Keratinocyte (primary cell): ENCODE results near the gene MLXIP. TPM values are rescaled to one million over a fixed set of nuclear protein-coding genes. Genes with fewer than 3 reads are reported as not detected.

Experiments used
- DNase-seq: peaks from one replicate; pipeline ENCODE4 v3.0.0-alpha.2; 2011; ENCODE audit warnings: low read depth, missing footprints, low spot score
- FAIRE-seq: peaks from 2 replicates; lab custom pipeline; 2011; peaks lifted over from hg19 to GRCh38; lab: Jason Lieb, UNC
- H2AFZ ChIP-seq: 2 replicates; pipeline ENCODE4 v1.6.0; 2012; ENCODE audit warnings: low read length, control low read depth, inconsistent platforms; ENCODE audit not compliant: control insufficient read depth
- H3K27ac ChIP-seq: 2 replicates; pipeline ENCODE4 v1.5.1; 2011; ENCODE audit warnings: low read length; ENCODE audit not compliant: control insufficient read depth, insufficient read depth
- H3K27me3 ChIP-seq: 3 replicates; pipeline ENCODE4 v1.6.0; 2011; ENCODE audit warnings: low read length; ENCODE audit not compliant: control insufficient read depth, insufficient read depth; ENCODE audit errors: extremely low read depth
- H3K36me3 ChIP-seq, 2 experiments: 2 replicates in 1 of 2; 3 replicates in 1 of 2; pipeline ENCODE4 v1.5.1; 2011; ENCODE audit warnings: low read length in 2 of 2, mild to moderate bottlenecking in 1 of 2; ENCODE audit not compliant: control insufficient read depth in 2 of 2, insufficient read depth in 2 of 2; ENCODE audit errors: extremely low read depth in 1 of 2
- H3K4me1 ChIP-seq: 3 replicates; pipeline ENCODE4 v1.5.1; 2011; ENCODE audit warnings: low read length; ENCODE audit not compliant: control insufficient read depth, insufficient read depth; ENCODE audit errors: extremely low read depth
- H3K4me2 ChIP-seq: 3 replicates; pipeline ENCODE4 v1.6.0; 2011; ENCODE audit warnings: low read depth, low read length; ENCODE audit not compliant: control insufficient read depth, insufficient read depth; ENCODE audit errors: extremely low read depth
- H3K4me3 ChIP-seq, 3 experiments: fragments of 200-600 bp in 1 of 3; sonication (generic) in 1 of 3; 2 replicates in 2 of 3; 3 replicates in 1 of 3; pipeline ENCODE4 v1.5.1; 2011 to 2016; ENCODE audit warnings: low read length in 3 of 3, mild to moderate bottlenecking in 3 of 3, control low read depth in 2 of 3, inconsistent platforms in 1 of 3, low read depth in 1 of 3, mixed read lengths in 1 of 3, mixed run types in 1 of 3, moderate library complexity in 1 of 3; ENCODE audit not compliant: control insufficient read depth in 2 of 3, insufficient read depth in 2 of 3; ENCODE audit errors: extremely low read depth in 1 of 3
- H3K79me2 ChIP-seq: 2 replicates; pipeline ENCODE4 v1.6.0; 2012; ENCODE audit warnings: low read length; ENCODE audit not compliant: control insufficient read depth, insufficient read depth
- H3K9ac ChIP-seq: 3 replicates; pipeline ENCODE4 v1.6.0; 2011; ENCODE audit warnings: low read length; ENCODE audit not compliant: control insufficient read depth, insufficient read depth; ENCODE audit errors: extremely low read depth
- H3K9me1 ChIP-seq: 3 replicates; pipeline ENCODE4 v1.6.0; 2011; ENCODE audit warnings: low read length; ENCODE audit not compliant: control insufficient read depth, insufficient read depth; ENCODE audit errors: extremely low read depth
- H3K9me3 ChIP-seq: 2 replicates; pipeline ENCODE4 v1.5.1; 2012; ENCODE audit warnings: low read depth, low read length; ENCODE audit not compliant: control insufficient read depth
- H4K20me1 ChIP-seq: 3 replicates; pipeline ENCODE4 v1.6.0; 2011; ENCODE audit warnings: low read length; ENCODE audit not compliant: control insufficient read depth, insufficient read depth; ENCODE audit errors: extremely low read depth
- EZH2 ChIP-seq: IDR thresholded peaks from one replicate; pipeline ENCODE4 v1.6.1; 2012; ENCODE audit warnings: inconsistent platforms, mild to moderate bottlenecking, low read length, moderate library complexity
- dilution Hi-C: fragments of 300-500 bp; cut with MboI; formaldehyde crosslinking; loops from one replicate; pipeline ENCODE4 v1.7.0; 2020; ENCODE audit warnings: low sequenced_read_pairs; ENCODE audit not compliant: extremely low pct_ligation_motif_present
- polyA plus RNA-seq, 5 experiments: library from polyadenylated mRNA; depleted of rRNA in 3 of 5; stranded (reverse) in 3 of 5; stranded (forward) in 1 of 5; unstranded in 1 of 5; fragments of >200 nt; gene quantifications; 1 replicate in 1 of 5; 2 replicates in 3 of 5; 3 replicates in 1 of 5; pipeline versions ENCODE4 v1.2.1 to v1.2.3, GENCODE V29; 2011 to 2012; ENCODE audit warnings: missing spikeins in 2 of 5, low read depth in 1 of 5, low replicate concordance in 1 of 5
- TF ChIP-seq, protein P1 (sequence below), 3 experiments: IDR thresholded peaks in 1 of 3; conservative IDR thresholded peaks in 1 of 3; optimal IDR thresholded peaks in 1 of 3; 2 replicates in 2 of 3; 3 replicates in 1 of 3; pipeline versions ENCODE3 to v1.5.1; 2011; ENCODE audit warnings: low read length in 3 of 3, mild to moderate bottlenecking in 3 of 3, moderate library complexity in 2 of 3, control low read depth in 1 of 3, inconsistent platforms in 1 of 3; ENCODE audit not compliant: insufficient read depth in 2 of 3; ENCODE audit errors: extremely low read depth in 1 of 3

Gene MLXIP
- polyA plus RNA-seq, 1 donor (not counting 4 experiments of a cell fraction or from before 2014, with no cell fraction given), result 5.5 TPM

DNA sequence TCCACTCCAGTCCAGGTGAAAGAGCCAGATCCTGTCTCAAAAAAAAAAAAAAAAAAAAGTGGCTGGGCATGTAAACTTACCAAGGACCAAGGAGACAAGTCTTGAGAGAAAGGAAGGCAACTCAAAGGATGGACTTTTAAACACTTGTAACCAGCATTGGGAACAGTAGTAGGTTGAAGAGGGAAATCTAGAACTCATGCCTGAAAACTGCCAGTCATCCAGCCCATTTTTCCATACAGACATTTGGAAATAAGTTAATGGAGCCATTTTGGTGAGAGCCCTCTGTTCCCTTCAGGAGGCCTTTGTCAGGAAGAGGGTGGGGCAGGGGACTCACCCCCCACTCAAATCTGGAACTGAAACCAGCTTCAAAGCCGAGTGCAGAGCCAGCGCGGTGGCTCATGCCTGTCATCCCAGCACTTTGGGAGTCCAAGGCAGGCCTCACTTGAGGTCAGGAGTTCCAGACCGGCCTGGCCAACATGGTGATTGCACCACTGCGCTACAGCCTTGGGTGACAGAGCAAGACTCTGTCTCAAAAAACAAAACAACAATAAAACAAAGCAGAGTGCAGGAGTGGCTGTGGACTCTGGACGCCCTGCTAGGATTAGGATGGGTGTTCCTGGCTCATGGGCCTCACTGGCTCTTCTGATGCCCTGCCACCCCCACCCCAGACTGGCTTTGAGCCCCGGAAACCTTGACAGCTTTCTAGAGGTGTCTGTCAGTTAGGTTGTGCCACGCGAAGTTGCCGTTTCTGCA lies 1.6 kb upstream of the MLXIP start:
- no peak overlapping the region for H3K27ac ChIP-seq
- dilution Hi-C loops, result no loop called here

DNA sequence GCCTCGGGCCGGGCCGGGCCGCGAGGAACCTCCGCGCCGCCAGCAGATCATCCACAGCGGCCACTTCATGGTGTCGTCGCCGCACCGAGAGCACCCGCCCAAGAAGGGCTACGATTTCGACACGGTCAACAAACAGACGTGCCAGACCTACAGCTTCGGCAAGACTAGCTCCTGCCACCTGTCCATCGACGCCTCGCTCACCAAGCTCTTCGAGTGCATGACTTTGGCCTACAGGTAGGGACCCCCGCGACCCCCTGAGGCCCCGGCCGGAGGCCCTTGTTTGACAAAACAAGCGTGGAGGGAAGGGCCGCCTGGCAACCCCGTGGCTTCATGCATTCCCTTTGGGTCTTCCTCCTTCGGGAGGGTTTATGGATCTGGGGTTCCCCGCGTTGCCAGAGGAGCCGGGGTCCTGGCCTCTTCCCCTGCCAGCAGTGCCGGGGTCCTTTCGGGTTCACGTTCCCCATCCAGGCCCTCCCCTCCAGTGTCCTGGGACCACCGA lies 526 bp downstream of the MLXIP start:
- H3K4me1 ChIP-seq, result peaks cover 26% of the 10 kb centered on the region
- no peaks in the 10 kb centered on the region for H3K27me3 ChIP-seq
- peaks cover 49% of the 10 kb centered on the region for H3K79me2 ChIP-seq
- H3K9me3 ChIP-seq, result no peaks in the 10 kb centered on the region
- FAIRE-seq, result no peak
- peaks cover 2 to 3% of the 10 kb centered on the region in 2 experiments for H3K36me3 ChIP-seq
- peak overlapping the region; percentile 91 for H3K9ac ChIP-seq
- dilution Hi-C loops, result no loop called here
- H3K4me2 ChIP-seq, result peak overlapping the region; percentile 100
- peak overlapping the region; percentile 79 for H3K27ac ChIP-seq
- peak overlapping the region; percentile 62 to 99 (median 99) for H3K4me3 ChIP-seq
- peak overlapping the region; percentile 40 for H2AFZ ChIP-seq
- peaks cover 15% of the 10 kb centered on the region for H4K20me1 ChIP-seq
- H3K9me1 ChIP-seq, result peaks cover 4% of the 10 kb centered on the region
- TF ChIP-seq EZH2, result no peak
- TF ChIP-seq, protein P1, sequence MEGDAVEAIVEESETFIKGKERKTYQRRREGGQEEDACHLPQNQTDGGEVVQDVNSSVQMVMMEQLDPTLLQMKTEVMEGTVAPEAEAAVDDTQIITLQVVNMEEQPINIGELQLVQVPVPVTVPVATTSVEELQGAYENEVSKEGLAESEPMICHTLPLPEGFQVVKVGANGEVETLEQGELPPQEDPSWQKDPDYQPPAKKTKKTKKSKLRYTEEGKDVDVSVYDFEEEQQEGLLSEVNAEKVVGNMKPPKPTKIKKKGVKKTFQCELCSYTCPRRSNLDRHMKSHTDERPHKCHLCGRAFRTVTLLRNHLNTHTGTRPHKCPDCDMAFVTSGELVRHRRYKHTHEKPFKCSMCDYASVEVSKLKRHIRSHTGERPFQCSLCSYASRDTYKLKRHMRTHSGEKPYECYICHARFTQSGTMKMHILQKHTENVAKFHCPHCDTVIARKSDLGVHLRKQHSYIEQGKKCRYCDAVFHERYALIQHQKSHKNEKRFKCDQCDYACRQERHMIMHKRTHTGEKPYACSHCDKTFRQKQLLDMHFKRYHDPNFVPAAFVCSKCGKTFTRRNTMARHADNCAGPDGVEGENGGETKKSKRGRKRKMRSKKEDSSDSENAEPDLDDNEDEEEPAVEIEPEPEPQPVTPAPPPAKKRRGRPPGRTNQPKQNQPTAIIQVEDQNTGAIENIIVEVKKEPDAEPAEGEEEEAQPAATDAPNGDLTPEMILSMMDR (optimal IDR thresholded peaks at IDR 0.05 in 1 of 3, IDR thresholded peaks at IDR 0.05 in 1 of 3, conservative IDR thresholded peaks at IDR 0.05 in 1 of 3; ENCODE audit: extremely low read depth in 1 of 3, insufficient read depth in 2 of 3, low read length in 3 of 3), result no peak
- no peak for DNase-seq

More for the DNA sequence above, 1.6 kb upstream of the MLXIP start:
- H3K4me2 ChIP-seq, result no peak overlapping the region
- H3K36me3 ChIP-seq, result no peaks in the 10 kb centered on the region
- TF ChIP-seq, protein P1 (optimal IDR thresholded peaks at IDR 0.05 in 1 of 3, IDR thresholded peaks at IDR 0.05 in 1 of 3, conservative IDR thresholded peaks at IDR 0.05 in 1 of 3; ENCODE audit: extremely low read depth in 1 of 3, insufficient read depth in 2 of 3, low read length in 3 of 3), result no peak
- TF ChIP-seq EZH2, result no peak
- peaks cover 4% of the 10 kb centered on the region for H3K9me1 ChIP-seq
- no peaks in the 10 kb centered on the region for H3K27me3 ChIP-seq
- H3K9ac ChIP-seq, result no peak overlapping the region
- peaks cover 30% of the 10 kb centered on the region for H3K4me1 ChIP-seq
- H4K20me1 ChIP-seq, result peaks cover 12% of the 10 kb centered on the region
- no peak overlapping the region for H2AFZ ChIP-seq
- DNase-seq (no peak), FAIRE-seq (no peak)
- peaks cover 28% of the 10 kb centered on the region for H3K79me2 ChIP-seq
- no peak overlapping the region for H3K4me3 ChIP-seq
- H3K9me3 ChIP-seq, result no peaks in the 10 kb centered on the region
